GM12878 (cell line): Measurements from ENCODE around the gene LSM2. TPM values are rescaled to one million over a fixed set of nuclear protein-coding genes. Genes with fewer than 3 reads are reported as not detected.

Experiments
- ATAC-seq: fragments of 200-7000 bp; cut with Tn5 transposase; 3 replicates; pipeline ENCODE4 v1.9.1; 2020; ENCODE audit warnings: mild to moderate bottlenecking, moderate library complexity
- BruUV-seq: library from RNA; stranded (reverse); fragments of 400-500 nt; replicated peaks from 2 replicates; lab custom pipeline; 2021; lab: Mats Ljungman, UMichigan
- CTCF ChIA-PET: fragments of 300-600 bp; sonication (Branson Sonifier 250); formaldehyde crosslinking; extraction: SDS; loops from one replicate; lab custom pipeline; 2021; ENCODE audit warnings: inconsistent platforms; lab: Yijun Ruan, JAX
- POLR2A ChIA-PET: fragments of 350-600 bp; formaldehyde crosslinking; extraction: SDS; loops from one replicate; lab custom pipeline; 2021; ENCODE audit warnings: inconsistent platforms; lab: Charles Lee
- RAD21 ChIA-PET: fragments of 300-600 bp; sonication (Branson Sonifier 250); formaldehyde crosslinking; loops from one replicate; lab custom pipeline; 2023; ENCODE audit warnings: antibody characterized with exemption; ENCODE audit not compliant: unreplicated experiment; lab: Charles Lee
- SMC1A ChIA-PET: fragments of 300-600 bp; sonication (Branson Sonifier 250); formaldehyde crosslinking; loops from one replicate; lab custom pipeline; 2023; ENCODE audit not compliant: unreplicated experiment, uncharacterized antibody; lab: Charles Lee
- DNase-seq: peaks from one replicate; pipeline ENCODE4 v3.0.0-alpha.2; 2011; ENCODE audit warnings: low read depth, low spot score
- FAIRE-seq: peaks from 3 replicates; lab custom pipeline; 2011; peaks lifted over from hg19 to GRCh38; lab: Jason Lieb, UNC
- H2AFZ ChIP-seq: 2 replicates; pipeline ENCODE4 v1.6.0; 2011; ENCODE audit warnings: low read depth, low read length, control low read depth; ENCODE audit not compliant: control insufficient read depth
- H3K27ac ChIP-seq: 2 replicates; pipeline ENCODE4 v1.5.1; 2011; ENCODE audit warnings: control low read depth; ENCODE audit not compliant: control insufficient read depth, insufficient read depth
- H3K27me3 ChIP-seq, 2 experiments: replicated peaks in 1 of 2; 2 replicates each; pipeline versions ENCODE4 v1.6.0 to v1.6.1; 2011; ENCODE audit warnings: low read length in 1 of 2; ENCODE audit not compliant: control insufficient read depth in 2 of 2, insufficient read depth in 2 of 2
- H3K36me3 ChIP-seq, 2 experiments: 2 replicates each; pipeline ENCODE4 v1.5.1; 2011; ENCODE audit warnings: low read length in 1 of 2; ENCODE audit not compliant: control insufficient read depth in 2 of 2, insufficient read depth in 2 of 2
- H3K4me1 ChIP-seq: 2 replicates; pipeline ENCODE4 v1.6.1; 2011; ENCODE audit warnings: mild to moderate bottlenecking, low read length, moderate library complexity, mixed read lengths; ENCODE audit not compliant: control insufficient read depth, insufficient read depth
- H3K4me2 ChIP-seq: 2 replicates; pipeline ENCODE4 v1.6.0; 2011; ENCODE audit warnings: control low read depth; ENCODE audit not compliant: control insufficient read depth, insufficient read depth
- H3K4me3 ChIP-seq: fragments of 200-600 bp; sonication (generic); 2 replicates; pipeline ENCODE4 v1.5.1; 2016
- H3K79me2 ChIP-seq: 2 replicates; pipeline ENCODE4 v1.6.0; 2011; ENCODE audit warnings: low read length; ENCODE audit not compliant: control insufficient read depth, insufficient read depth
- H3K9ac ChIP-seq: 2 replicates; pipeline ENCODE4 v1.8.0; 2011; ENCODE audit warnings: low read length, control low read depth, mixed read lengths; ENCODE audit not compliant: control insufficient read depth, insufficient read depth
- H3K9me3 ChIP-seq: replicated peaks from 3 replicates; pipeline ENCODE4 v1.5.1; 2011; ENCODE audit warnings: mild to moderate bottlenecking, low read length; ENCODE audit not compliant: control insufficient read depth, insufficient read depth
- H4K20me1 ChIP-seq: 2 replicates; pipeline ENCODE4 v1.6.0; 2011; ENCODE audit not compliant: control insufficient read depth, insufficient read depth
- FOXK2 ChIP-seq: fragments of 450-650 bp; IDR thresholded peaks from 2 replicates; pipeline ENCODE4 v1.6.1; 2017; ENCODE audit warnings: mild to moderate bottlenecking, moderate library complexity
- KLF5 ChIP-seq: fragments of 450-650 bp; IDR thresholded peaks from 2 replicates; pipeline ENCODE4 v1.6.1; 2014; ENCODE audit warnings: mild to moderate bottlenecking; ENCODE audit not compliant: partially characterized antibody
- NR2C2 ChIP-seq: IDR thresholded peaks from 2 replicates; pipeline ENCODE4 v1.6.1; 2011; ENCODE audit warnings: borderline replicate concordance, low read depth; ENCODE audit not compliant: control insufficient read depth, insufficient read length
- NR2F1 ChIP-seq: fragments of 450-650 bp; conservative IDR thresholded peaks from 2 replicates; pipeline ENCODE4 v1.6.1; 2017; ENCODE audit warnings: mild to moderate bottlenecking
- PAX8 ChIP-seq: fragments of 450-650 bp; IDR thresholded peaks from 2 replicates; pipeline ENCODE4 v1.6.1; 2017; ENCODE audit warnings: mild to moderate bottlenecking, moderate library complexity
- TBL1XR1 ChIP-seq: IDR thresholded peaks from 2 replicates; pipeline ENCODE4 v1.6.1; 2012; ENCODE audit warnings: low read depth, low read length, improper control_type of control experiment
- WGBS: methylation state at CpG from one replicate; pipeline ENCODE4 v1.1.6; 2016; ENCODE audit warnings: low lambda C conversion rate; ENCODE audit not compliant: insufficient replicate concordance, insufficient coverage; ENCODE audit errors: missing lambda C conversion rate; 5-methylcytosine and 5-hydroxymethylcytosine counted together
- in situ Hi-C: fragments of 300-500 bp; cut with MboI; formaldehyde crosslinking; loops from 9 replicates; pipeline ENCODE4 v1.14.3; 2018; ENCODE audit warnings: mixed read lengths
- intact Hi-C: fragments of 100-400 bp; cut with micrococcal nuclease; formaldehyde crosslinking; loops from one replicate; pipeline ENCODE4 v1.14.2; 2022; ENCODE audit not compliant: unreplicated experiment
- polyA plus RNA-seq, 11 experiments: library from polyadenylated mRNA; depleted of rRNA in 4 of 11; unstranded in 6 of 11; stranded (reverse) in 5 of 11; fragments of >200 nt; fragmentation: Nextera tagmentation in 4 of 11; fragmentation: Illumina TruSeq in 1 of 11; extraction: Ambion mirVana in 4 of 11; extraction: Trizol in 1 of 11; gene quantifications; 1 replicate in 1 of 11; 2 replicates in 10 of 11; pipeline versions ENCODE4 v1.2.1 to v1.2.3, GENCODE V29; 2011 to 2016; ENCODE audit warnings: inconsistent platforms in 2 of 11, missing spikeins in 2 of 11, low read depth in 1 of 11
- total RNA-seq, 4 experiments: library from RNA; depleted of rRNA in 3 of 4; stranded (reverse); fragments of >200 nt in 3 of 4; fragmentation: Illumina TruSeq in 1 of 4; extraction: Trizol in 1 of 4; gene quantifications; 2 replicates each; pipeline versions ENCODE4 v1.2.1 to v1.2.3, GENCODE V29; 2013 to 2021

The LSM2 gene
- total and polyA plus RNA-seq, 10 of the 15 experiments (the other 5 are each of a cell fraction or from before 2014, with no cell fraction given): 99.1 to 276 (median 153) TPM

DNA sequence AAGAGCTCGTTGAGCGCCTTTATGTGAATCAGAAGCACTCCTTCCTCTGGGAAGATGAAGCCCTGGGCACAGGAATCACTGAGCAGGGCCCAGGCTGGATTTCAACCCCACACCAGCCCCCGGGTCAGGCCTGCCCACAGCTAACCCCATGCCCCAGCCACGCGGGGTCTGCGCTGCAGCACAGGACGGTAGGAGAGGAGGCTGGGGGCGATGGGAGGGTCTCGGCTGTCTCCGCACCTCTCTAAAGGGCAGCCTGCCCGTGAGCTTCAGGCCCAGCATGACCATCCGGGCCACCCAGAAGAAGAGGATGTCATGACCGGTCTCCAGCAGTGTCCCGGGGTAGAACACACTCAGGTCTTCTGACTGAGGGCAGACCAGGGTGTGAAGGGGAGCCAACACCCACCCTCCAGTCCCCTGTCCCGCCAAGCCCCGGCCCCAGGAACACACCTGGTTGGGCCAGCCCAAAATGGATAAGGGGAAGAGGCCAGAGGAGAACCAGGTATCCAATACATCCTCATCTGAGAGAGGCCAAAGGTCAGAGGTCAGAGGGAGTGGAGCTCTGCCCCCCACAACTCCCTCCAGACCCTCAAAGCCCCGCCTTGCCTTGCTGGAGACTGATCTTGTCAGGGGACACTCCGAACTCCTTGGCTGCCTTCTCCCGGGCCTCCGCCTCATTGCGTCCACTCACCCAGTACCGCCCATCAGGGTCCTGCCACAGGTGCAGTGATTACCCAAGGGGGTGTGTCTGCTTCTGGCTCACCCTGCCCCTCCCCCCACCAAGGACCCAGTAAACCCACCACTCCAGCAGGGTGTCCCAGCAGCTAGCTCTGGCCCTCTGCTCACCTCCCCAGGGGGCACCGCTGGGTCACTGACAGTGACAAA, 25.3 kb downstream of the LSM2 start:
- RAD21 ChIA-PET: no interaction called here
- H3K27me3 ChIP-seq: no peaks in the 10 kb centered on the region
- no peak for FAIRE-seq
- in situ Hi-C loops: no loop called here
- no peaks in the 10 kb centered on the region for H3K79me2 ChIP-seq
- H3K4me1 ChIP-seq: peaks cover 16% of the 10 kb centered on the region
- H2AFZ ChIP-seq: no peak overlapping the region
- H3K4me3 ChIP-seq: no peak overlapping the region
- H4K20me1 ChIP-seq: no peaks in the 10 kb centered on the region
- SMC1A ChIA-PET: no interaction called here
- no peak overlapping the region for H3K4me2 ChIP-seq
- H3K36me3 ChIP-seq: peaks cover 6 to 51% of the 10 kb centered on the region in 2 experiments; a peak in 3 of 4 replicates
- intact Hi-C loops: no loop called here
- DNase-seq: no peak
- whole genome bisulfite sequencing: 80% methylated on average over 21 of the region's 23 CpGs
- TF ChIP-seq FOXK2 (no peak), KLF5 (no peak), NR2F1 (peak; percentile 50), TBL1XR1 (no peak), PAX8 (no peak), NR2C2 (no peak)
- BruUV-seq: no TSS peak
- POLR2A ChIA-PET: interaction anchor here (1.3 kb wide), 1 partner anchor 8 kb away, joined by 3 read pairs; no protein-coding TSS in a partner anchor
- H3K9me3 ChIP-seq: no peaks in the 10 kb centered on the region
- CTCF ChIA-PET: interaction anchor here (4.1 kb wide), 1 partner anchor 14 kb away, joined by 12 read pairs; the partner anchor contains the start of gene VARS1
- ATAC-seq: no peak
- H3K9ac ChIP-seq: no peak overlapping the region
- H3K27ac ChIP-seq: no peak overlapping the region
